Measurements from ENCODE around the gene CDC42EP2. TPM values are rescaled to one million over a fixed set of nuclear protein-coding genes. Genes with fewer than 3 reads are reported as not detected.

CDC42EP2 gene
- 3.8 and 6.0 TPM in 2 replicates for total RNA-seq

GRCh38 chr11:65314501-65315203 is at the start of gene CDC42EP2:
Gene CDC42EP2 (plus strand): TSS chr11:65314866. CDS start chr11:65320899, 6,033 bp downstream.

GRCh38 chr11:65354265-65355012 is 39.8 kb downstream of the CDC42EP2 start, which contains the start of gene TIGD3:
Gene TIGD3 (plus strand): TSS chr11:65354751. CDS start chr11:65355809, 1,058 bp downstream.

Other genes starting within 250 kb of the CDC42EP2 start
- under 0.01 and 0.14 TPM in 2 replicates for gene CDCA5, start 230.8 kb upstream of the CDC42EP2 start, total RNA-seq
- gene ZFPL1, start 230.6 kb upstream of the CDC42EP2 start, total RNA-seq = 41.0 and 64.6 TPM in 2 replicates
- gene VPS51, start 218.7 kb upstream of the CDC42EP2 start, total RNA-seq = 97.1 and 98.5 TPM in 2 replicates
- 21.9 and 24.6 TPM in 2 replicates for gene TM7SF2, start 203.0 kb upstream of the CDC42EP2 start, total RNA-seq
- gene ZNHIT2, start 197.2 kb upstream of the CDC42EP2 start, total RNA-seq = 11.1 and 22.2 TPM in 2 replicates
- gene FAU, start 192.7 kb upstream of the CDC42EP2 start, total RNA-seq = 177 and 362 TPM in 2 replicates
- 30.1 and 48.9 TPM in 2 replicates for gene MRPL49, start 192.5 kb upstream of the CDC42EP2 start, total RNA-seq
- 24.9 and 39.7 TPM in 2 replicates for gene SYVN1, start 180.3 kb upstream of the CDC42EP2 start, total RNA-seq
- not detected in 2 replicates for gene SPDYC, start 144.6 kb upstream of the CDC42EP2 start, total RNA-seq
- 130 and 324 TPM in 2 replicates for gene CAPN1, start 132.9 kb upstream of the CDC42EP2 start, total RNA-seq
- 1.0 and 3.6 TPM in 2 replicates for gene POLA2, start 52.9 kb upstream of the CDC42EP2 start, total RNA-seq
- 22.9 and 35.4 TPM in 2 replicates for gene DPF2, start 19.0 kb downstream of the CDC42EP2 start, total RNA-seq
- under 0.01 TPM in 2 replicates for gene TIGD3, start 39.9 kb downstream of the CDC42EP2 start, total RNA-seq
- gene SLC25A45, start 67.8 kb downstream of the CDC42EP2 start, total RNA-seq = 0.57 and 0.68 TPM in 2 replicates
- gene FRMD8, start 71.8 kb downstream of the CDC42EP2 start, total RNA-seq = 21.5 and 76.2 TPM in 2 replicates
- gene NEAT1, start 107.9 kb downstream of the CDC42EP2 start, total RNA-seq = 50.2 and 178 TPM in 2 replicates
- gene MALAT1, start 184.2 kb downstream of the CDC42EP2 start, total RNA-seq = 8,083 and 19,144 TPM in 2 replicates
- gene SCYL1, start 210.2 kb downstream of the CDC42EP2 start, total RNA-seq = 54.1 and 70.7 TPM in 2 replicates
- gene LTBP3, start 243.5 kb downstream of the CDC42EP2 start, total RNA-seq = 20.8 and 61.8 TPM in 2 replicates